Measurements from ENCODE around the gene AP2A2.

Gene AP2A2

GRCh38 chr11:1060410-1060809 lies 134.7 kb downstream of the AP2A2 start:
- ATAC-seq (no peak), DNase-seq (no peak)

- no peak for DNase-seq
- ATAC-seq: no peak
Observed at GRCh38 chr11:1060852-1061616, 135.4 kb downstream of the AP2A2 start.

Measured in stimulated activated naive CD8-positive, alpha-beta T cell treated with anti-CD3 and anti-CD28 coated beads, Interleukin-15, Interleukin-2, amounts not matched to agents 100 U/mL and 50 U/mL, for 24 hours (primary cell).